ENCODE data around the gene DLG2.

- no peak for TF ChIP-seq MXD4 (CRISPR knock-in tag; IDR thresholded peaks at IDR 0.05; ENCODE audit: borderline replicate concordance)
- no peak for TF ChIP-seq ZNF425 (CRISPR knock-in tag; conservative IDR thresholded peaks at IDR 0.05)
- no peak for TF ChIP-seq CTCF (IDR thresholded peaks at IDR 0.05)
- no peak for TF ChIP-seq ZBTB43 (CRISPR knock-in tag; IDR thresholded peaks at IDR 0.05)
- no peak for TF ChIP-seq ZNF138 (CRISPR knock-in tag; conservative IDR thresholded peaks at IDR 0.05)
- no peak for TF ChIP-seq CREB1 (CRISPR knock-in tag; IDR thresholded peaks at IDR 0.05)
- no peak for TF ChIP-seq TEAD1 (CRISPR knock-in tag; IDR thresholded peaks at IDR 0.05)
These were observed 7.6 kb downstream of the DLG2 start for GRCh38 chr11:85619499-85619898.

All from WTC11 (cell line).